HepG2 (cell line): Measurements from ENCODE around the gene NKD1. TPM values are rescaled to one million over a fixed set of nuclear protein-coding genes. Genes with fewer than 3 reads are reported as not detected.

Experiments used
- ATF7-NPFF ChIP-seq: sonication (generic); formaldehyde crosslinking; IDR thresholded peaks from 2 replicates; pipeline ENCODE4 v1.8.1; 2023; ENCODE audit warnings: mild to moderate bottlenecking, low read depth, missing genetic modification reagents, moderate library complexity
- CBX2 ChIP-seq, 2 experiments: fragments of 200-600 bp in 1 of 2; sonication (generic); formaldehyde crosslinking in 1 of 2; IDR thresholded peaks; 2 replicates each; pipeline versions ENCODE4 v1.7.0 to v1.8.1; 2018 to 2022; ENCODE audit warnings: low read depth in 2 of 2, low read length in 1 of 2, mild to moderate bottlenecking in 1 of 2, missing genetic modification reagents in 1 of 2
- ETV6 ChIP-seq: sonication (generic); formaldehyde crosslinking; conservative IDR thresholded peaks from 2 replicates; pipeline ENCODE4 v1.4.0; 2020; ENCODE audit warnings: missing genetic modification reagents
- FOXA3 ChIP-seq: IDR thresholded peaks from 2 replicates; pipeline ENCODE4 v1.6.1; 2016; ENCODE audit warnings: missing genetic modification reagents, missing compliant biosample characterization
- HMG20B ChIP-seq: conservative IDR thresholded peaks from 2 replicates; pipeline ENCODE4 v1.6.1; 2016; ENCODE audit warnings: missing genetic modification reagents, missing compliant biosample characterization
- IKZF1 ChIP-seq: fragments of 450-650 bp; IDR thresholded peaks from 2 replicates; pipeline ENCODE4 v1.7.1; 2016
- IRF2 ChIP-seq: IDR thresholded peaks from 2 replicates; pipeline ENCODE4 v1.6.1; 2018; ENCODE audit warnings: missing genetic modification reagents, missing compliant biosample characterization
- ISX ChIP-seq: sonication (generic); formaldehyde crosslinking; conservative IDR thresholded peaks from 2 replicates; pipeline ENCODE4 v1.5.0; 2020; ENCODE audit warnings: missing genetic modification reagents
- NFE2 ChIP-seq: sonication (generic); formaldehyde crosslinking; IDR thresholded peaks from 2 replicates; pipeline ENCODE4 v1.4.0; 2020; ENCODE audit warnings: missing genetic modification reagents
- NR2F2 ChIP-seq: IDR thresholded peaks from 2 replicates; pipeline ENCODE4 v1.6.1; 2012; ENCODE audit warnings: low read depth, inconsistent platforms, borderline replicate concordance
- SETDB1 ChIP-seq: sonication (generic); formaldehyde crosslinking; IDR thresholded peaks from 2 replicates; pipeline ENCODE4 v1.5.1; 2020; ENCODE audit warnings: missing genetic modification reagents, mild to moderate bottlenecking, borderline replicate concordance
- TARDBP ChIP-seq: sonication (generic); formaldehyde crosslinking; IDR thresholded peaks from 2 replicates; pipeline ENCODE4 v1.8.0; 2022; ENCODE audit warnings: mild to moderate bottlenecking, missing genetic modification reagents
- ZMYM3 ChIP-seq: sonication (generic); formaldehyde crosslinking; IDR thresholded peaks from 2 replicates; pipeline ENCODE4 v1.5.1; 2020; ENCODE audit warnings: mild to moderate bottlenecking, missing genetic modification reagents
- ZNF274 ChIP-seq: sonication (generic); formaldehyde crosslinking; IDR thresholded peaks from 2 replicates; pipeline ENCODE4 v1.5.1; 2020; ENCODE audit warnings: mild to moderate bottlenecking, missing genetic modification reagents
- ZNF33B ChIP-seq: sonication (generic); formaldehyde crosslinking; IDR thresholded peaks from 2 replicates; pipeline ENCODE4 v1.5.1; 2020; ENCODE audit warnings: mild to moderate bottlenecking, missing genetic modification reagents
- polyA plus RNA-seq, 8 experiments: library from polyadenylated mRNA; depleted of rRNA in 3 of 8; stranded (reverse) in 7 of 8; unstranded in 1 of 8; fragments of >200 nt; fragmentation: Illumina TruSeq in 4 of 8; extraction: Trizol in 4 of 8; gene quantifications; 2 replicates each; pipeline versions ENCODE4 v1.2.1 to v1.2.3, GENCODE V29; 2011 to 2016; ENCODE audit warnings: low read depth in 4 of 8, missing spikeins in 1 of 8, mixed read lengths in 1 of 8; ENCODE audit not compliant: insufficient read depth in 1 of 8
- total RNA-seq, 5 experiments: library from RNA; depleted of rRNA; stranded (reverse); fragments of >200 nt; fragmentation: Illumina TruSeq; extraction: Trizol; gene quantifications; 2 replicates each; pipeline ENCODE4 v1.2.3, GENCODE V29; 2016; ENCODE audit warnings: low read depth in 1 of 5
- TF ChIP-seq, protein P1 (sequence below): sonication (generic); formaldehyde crosslinking; IDR thresholded peaks from 2 replicates; pipeline ENCODE4 v1.5.1; 2020; ENCODE audit warnings: mild to moderate bottlenecking, missing genetic modification reagents, borderline replicate concordance
- TF ChIP-seq, protein P2 (sequence below): sonication (generic); formaldehyde crosslinking; conservative IDR thresholded peaks from 2 replicates; pipeline ENCODE4 v1.8.0; 2022; ENCODE audit warnings: missing genetic modification reagents
- TF ChIP-seq, protein P3 (sequence below): sonication (generic); formaldehyde crosslinking; conservative IDR thresholded peaks from 2 replicates; pipeline ENCODE4 v1.8.1; 2023; ENCODE audit warnings: missing genetic modification reagents

NKD1 gene
- total and polyA plus RNA-seq, 2 of the 13 experiments (the other 11 are each of a cell fraction or from before 2014, with no cell fraction given): 70.4 to 121 TPM

DNA sequence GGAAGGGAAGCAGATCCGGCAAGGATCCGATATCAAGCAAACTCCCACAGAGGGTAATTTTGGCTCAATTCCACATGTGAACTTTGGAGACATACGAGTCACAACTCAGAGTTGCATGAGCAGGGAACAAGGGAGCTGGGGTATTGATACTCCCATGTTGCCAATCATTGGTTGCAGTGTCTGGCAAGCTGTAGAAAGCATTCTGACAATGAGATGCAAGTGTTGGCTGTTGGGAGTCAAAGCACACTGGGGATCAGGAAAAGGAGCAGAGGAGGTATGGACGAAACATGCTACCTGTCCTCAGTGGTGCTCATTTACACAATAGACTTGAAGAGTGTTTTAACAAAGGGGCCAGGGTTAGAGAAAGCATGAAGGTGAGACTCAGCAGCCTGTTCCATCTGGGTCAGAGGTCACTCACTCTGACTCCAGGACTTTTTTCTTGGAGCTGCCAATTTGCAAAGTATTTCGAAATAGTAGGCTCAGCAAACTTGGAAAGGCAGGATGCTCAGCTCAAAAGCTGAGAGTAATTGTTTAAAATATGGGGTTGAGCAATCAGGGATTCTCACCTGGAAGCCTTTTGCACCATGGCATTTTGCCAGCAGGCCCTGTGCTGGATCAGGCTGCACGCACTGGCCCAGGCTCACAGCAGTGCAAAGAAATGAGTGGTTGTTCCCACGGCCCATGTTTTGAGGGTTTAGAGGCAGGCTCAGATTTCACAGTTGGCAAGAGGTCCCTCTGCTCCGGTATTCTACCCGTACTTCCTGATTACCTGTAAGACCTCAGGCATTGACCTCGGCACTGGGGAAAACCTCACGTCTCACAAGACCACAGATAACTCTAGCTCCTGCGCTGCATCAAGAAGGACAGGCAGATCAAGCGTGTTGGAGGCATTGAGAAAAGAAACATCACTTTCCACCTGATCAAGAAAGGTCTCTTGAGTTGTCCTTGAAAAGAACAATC is 17.6 kb upstream of the NKD1 start (continued):
- TF ChIP-seq, protein P1, sequence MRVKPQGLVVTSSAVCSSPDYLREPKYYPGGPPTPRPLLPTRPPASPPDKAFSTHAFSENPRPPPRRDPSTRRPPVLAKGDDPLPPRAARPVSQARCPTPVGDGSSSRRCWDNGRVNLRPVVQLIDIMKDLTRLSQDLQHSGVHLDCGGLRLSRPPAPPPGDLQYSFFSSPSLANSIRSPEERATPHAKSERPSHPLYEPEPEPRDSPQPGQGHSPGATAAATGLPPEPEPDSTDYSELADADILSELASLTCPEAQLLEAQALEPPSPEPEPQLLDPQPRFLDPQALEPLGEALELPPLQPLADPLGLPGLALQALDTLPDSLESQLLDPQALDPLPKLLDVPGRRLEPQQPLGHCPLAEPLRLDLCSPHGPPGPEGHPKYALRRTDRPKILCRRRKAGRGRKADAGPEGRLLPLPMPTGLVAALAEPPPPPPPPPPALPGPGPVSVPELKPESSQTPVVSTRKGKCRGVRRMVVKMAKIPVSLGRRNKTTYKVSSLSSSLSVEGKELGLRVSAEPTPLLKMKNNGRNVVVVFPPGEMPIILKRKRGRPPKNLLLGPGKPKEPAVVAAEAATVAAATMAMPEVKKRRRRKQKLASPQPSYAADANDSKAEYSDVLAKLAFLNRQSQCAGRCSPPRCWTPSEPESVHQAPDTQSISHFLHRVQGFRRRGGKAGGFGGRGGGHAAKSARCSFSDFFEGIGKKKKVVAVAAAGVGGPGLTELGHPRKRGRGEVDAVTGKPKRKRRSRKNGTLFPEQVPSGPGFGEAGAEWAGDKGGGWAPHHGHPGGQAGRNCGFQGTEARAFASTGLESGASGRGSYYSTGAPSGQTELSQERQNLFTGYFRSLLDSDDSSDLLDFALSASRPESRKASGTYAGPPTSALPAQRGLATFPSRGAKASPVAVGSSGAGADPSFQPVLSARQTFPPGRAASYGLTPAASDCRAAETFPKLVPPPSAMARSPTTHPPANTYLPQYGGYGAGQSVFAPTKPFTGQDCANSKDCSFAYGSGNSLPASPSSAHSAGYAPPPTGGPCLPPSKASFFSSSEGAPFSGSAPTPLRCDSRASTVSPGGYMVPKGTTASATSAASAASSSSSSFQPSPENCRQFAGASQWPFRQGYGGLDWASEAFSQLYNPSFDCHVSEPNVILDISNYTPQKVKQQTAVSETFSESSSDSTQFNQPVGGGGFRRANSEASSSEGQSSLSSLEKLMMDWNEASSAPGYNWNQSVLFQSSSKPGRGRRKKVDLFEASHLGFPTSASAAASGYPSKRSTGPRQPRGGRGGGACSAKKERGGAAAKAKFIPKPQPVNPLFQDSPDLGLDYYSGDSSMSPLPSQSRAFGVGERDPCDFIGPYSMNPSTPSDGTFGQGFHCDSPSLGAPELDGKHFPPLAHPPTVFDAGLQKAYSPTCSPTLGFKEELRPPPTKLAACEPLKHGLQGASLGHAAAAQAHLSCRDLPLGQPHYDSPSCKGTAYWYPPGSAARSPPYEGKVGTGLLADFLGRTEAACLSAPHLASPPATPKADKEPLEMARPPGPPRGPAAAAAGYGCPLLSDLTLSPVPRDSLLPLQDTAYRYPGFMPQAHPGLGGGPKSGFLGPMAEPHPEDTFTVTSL (CRISPR knock-in tag): peak; percentile 93
- peak; percentile 95; the same call in 1 of the 2 replicates for TF ChIP-seq ZMYM3 (CRISPR knock-in tag)
- TF ChIP-seq ATF7-NPFF (CRISPR knock-in tag): peak; percentile 45; the same call in 1 of the 2 replicates
- peak; percentile 77; the same call in 1 of the 2 replicates for TF ChIP-seq IRF2
- TF ChIP-seq ZNF274 (CRISPR knock-in tag): peak; percentile 38; the same call in 1 of the 2 replicates
- TF ChIP-seq ETV6: peak; percentile 93; the same call in 1 of the 2 replicates
- no peak for TF ChIP-seq CBX2 (IDR thresholded peaks at IDR 0.05; ENCODE audit: low read depth, low read length)
- no peak for TF ChIP-seq CBX2 (CRISPR knock-in tag; IDR thresholded peaks at IDR 0.05; ENCODE audit: low read depth)
- TF ChIP-seq ZNF33B: 0 out of 2 replicates have a peak, but pooled peaks have one; percentile 28
- TF ChIP-seq TARDBP: peak; percentile 98
- TF ChIP-seq NR2F2: peak; percentile 94
- peak; percentile 88 for TF ChIP-seq HMG20B (CRISPR knock-in tag)
- TF ChIP-seq IKZF1: no peak
- peak; percentile 79 for TF ChIP-seq FOXA3 (CRISPR knock-in tag)
- TF ChIP-seq, protein P2, sequence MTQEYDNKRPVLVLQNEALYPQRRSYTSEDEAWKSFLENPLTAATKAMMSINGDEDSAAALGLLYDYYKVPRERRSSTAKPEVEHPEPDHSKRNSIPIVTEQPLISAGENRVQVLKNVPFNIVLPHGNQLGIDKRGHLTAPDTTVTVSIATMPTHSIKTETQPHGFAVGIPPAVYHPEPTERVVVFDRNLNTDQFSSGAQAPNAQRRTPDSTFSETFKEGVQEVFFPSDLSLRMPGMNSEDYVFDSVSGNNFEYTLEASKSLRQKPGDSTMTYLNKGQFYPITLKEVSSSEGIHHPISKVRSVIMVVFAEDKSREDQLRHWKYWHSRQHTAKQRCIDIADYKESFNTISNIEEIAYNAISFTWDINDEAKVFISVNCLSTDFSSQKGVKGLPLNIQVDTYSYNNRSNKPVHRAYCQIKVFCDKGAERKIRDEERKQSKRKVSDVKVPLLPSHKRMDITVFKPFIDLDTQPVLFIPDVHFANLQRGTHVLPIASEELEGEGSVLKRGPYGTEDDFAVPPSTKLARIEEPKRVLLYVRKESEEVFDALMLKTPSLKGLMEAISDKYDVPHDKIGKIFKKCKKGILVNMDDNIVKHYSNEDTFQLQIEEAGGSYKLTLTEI: no peak
- TF ChIP-seq SETDB1 (CRISPR knock-in tag): no peak
- no peak for TF ChIP-seq ISX (CRISPR knock-in tag)
- TF ChIP-seq, protein P3, sequence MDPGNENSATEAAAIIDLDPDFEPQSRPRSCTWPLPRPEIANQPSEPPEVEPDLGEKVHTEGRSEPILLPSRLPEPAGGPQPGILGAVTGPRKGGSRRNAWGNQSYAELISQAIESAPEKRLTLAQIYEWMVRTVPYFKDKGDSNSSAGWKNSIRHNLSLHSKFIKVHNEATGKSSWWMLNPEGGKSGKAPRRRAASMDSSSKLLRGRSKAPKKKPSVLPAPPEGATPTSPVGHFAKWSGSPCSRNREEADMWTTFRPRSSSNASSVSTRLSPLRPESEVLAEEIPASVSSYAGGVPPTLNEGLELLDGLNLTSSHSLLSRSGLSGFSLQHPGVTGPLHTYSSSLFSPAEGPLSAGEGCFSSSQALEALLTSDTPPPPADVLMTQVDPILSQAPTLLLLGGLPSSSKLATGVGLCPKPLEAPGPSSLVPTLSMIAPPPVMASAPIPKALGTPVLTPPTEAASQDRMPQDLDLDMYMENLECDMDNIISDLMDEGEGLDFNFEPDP (CRISPR knock-in tag): peak; percentile 96
- no peak for TF ChIP-seq NFE2 (CRISPR knock-in tag)
